ENCODE data around the gene EFS. TPM values are rescaled to one million over a fixed set of nuclear protein-coding genes. Genes with fewer than 3 reads are reported as not detected.

EFS gene
- total RNA-seq, 2 donors from 2014 or later = 5.8 to 10.3 TPM

DNA sequence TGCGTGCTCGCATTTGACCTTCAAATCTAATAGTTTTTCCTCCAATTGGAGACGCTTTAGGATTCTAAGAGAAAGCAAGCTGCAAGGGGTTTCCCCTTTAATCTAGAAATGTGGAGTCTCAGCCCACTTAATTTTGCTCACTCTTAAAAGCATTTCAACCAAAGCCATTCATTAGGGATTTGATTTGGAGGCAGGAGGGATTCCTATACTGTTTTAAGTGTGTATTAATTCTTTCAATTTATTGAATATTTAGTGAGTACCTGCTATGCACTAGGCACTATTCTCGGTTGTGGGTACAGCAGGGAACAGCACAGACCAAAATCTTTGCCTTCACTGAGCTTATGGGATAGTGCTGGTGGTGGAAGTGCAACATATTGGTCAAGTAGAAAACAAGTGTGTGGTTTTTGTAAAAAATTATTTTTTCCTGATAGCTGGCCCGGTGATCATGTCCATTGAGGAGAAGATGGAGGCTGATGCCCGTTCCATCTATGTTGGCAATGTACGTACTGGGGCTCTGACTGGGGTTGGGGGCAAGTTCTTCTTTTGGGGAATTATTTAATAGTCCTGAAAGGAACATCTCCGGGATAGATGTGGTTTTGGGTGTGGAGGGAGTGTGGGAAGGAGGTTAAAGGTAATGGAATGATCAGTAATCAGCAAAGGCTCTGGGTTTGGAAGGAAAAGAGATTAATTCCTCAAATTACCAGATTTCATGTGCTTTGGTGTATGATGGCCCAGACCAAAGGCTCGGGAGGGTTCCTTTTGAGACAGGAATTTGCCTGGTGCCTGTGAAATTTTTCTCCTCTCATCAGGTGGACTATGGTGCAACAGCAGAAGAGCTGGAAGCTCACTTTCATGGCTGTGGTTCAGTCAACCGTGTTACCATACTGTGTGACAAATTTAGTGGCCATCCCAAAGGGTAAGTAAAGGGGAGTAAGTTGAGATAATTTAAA lies 42.1 kb downstream of the EFS start:
- intact Hi-C loops (cut with DNase I) = loop anchor here (5.0 to 10.0 kb wide), 3 partner anchors 132 to 242 kb away; partner anchors contain the start of genes AP1G2 (in 1 of the 2) and NGDN (in 1 of the 2)
- DNase-seq (no peak), ATAC-seq (no peak)

GRCh38 chr14:23321572-23322547 lies 43.1 kb downstream of the EFS start:
- ATAC-seq (peak; percentile 20 to 39), DNase-seq (peak; percentile 63)
- intact Hi-C loops (cut with DNase I) = loop anchor here (5.0 to 10.0 kb wide), 3 partner anchors 133 to 243 kb away; partner anchors contain the start of genes AP1G2 (in 1 of the 2) and NGDN (in 1 of the 2)

- ATAC-seq (peak; percentile 94), DNase-seq (peak; percentile 99)
- intact Hi-C loops (cut with DNase I) = loop anchor here (5.0 to 10.0 kb wide), 3 partner anchors 134 to 244 kb away; partner anchors contain the start of genes AP1G2 (in 1 of the 2) and NGDN (in 1 of the 2)
These were observed 44.1 kb downstream of the EFS start, which contains the start of gene PABPN1 for GRCh38 chr14:23320584-23321571. Gene PABPN1, plus strand, starts transcription at chr14:23321457. Its CDS starts 13 bp downstream, at chr14:23321470.

GRCh38 chr14:23319746-23320583 lies 45.0 kb downstream of the EFS start:
- DNase-seq (no peak), ATAC-seq (no peak)
- intact Hi-C loops (cut with DNase I) = loop anchor here (5.0 to 10.0 kb wide), 3 partner anchors 135 to 245 kb away; partner anchors contain the start of genes AP1G2 (in 1 of the 2) and NGDN (in 1 of the 2)

DNA sequence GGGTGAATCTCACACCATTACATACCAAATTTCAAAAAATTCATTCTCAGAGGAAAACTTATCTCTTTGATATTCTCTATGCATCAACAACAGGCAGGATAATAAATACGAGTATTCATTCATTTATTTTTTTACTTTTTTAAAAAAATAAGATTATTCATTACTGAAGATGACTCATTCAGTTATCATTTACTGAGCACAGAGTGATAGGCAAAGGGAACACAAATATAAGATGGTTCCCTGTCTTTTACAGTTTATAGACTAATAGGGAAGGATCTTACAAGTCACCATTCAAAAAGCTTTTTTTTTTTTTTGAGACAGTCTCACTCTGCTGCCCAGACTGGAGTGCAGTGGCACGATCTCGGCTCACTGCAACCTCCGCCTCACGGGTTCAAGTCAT lies 48.7 kb downstream of the EFS start:
- intact Hi-C loops (cut with DNase I) = no loop called here
- ATAC-seq = no peak
- DNase-seq = no peak

GRCh38 chr14:23310546-23310945 lies 54.4 kb downstream of the EFS start:
- ATAC-seq = no peak
- intact Hi-C loops (cut with DNase I) = no loop called here

DNA sequence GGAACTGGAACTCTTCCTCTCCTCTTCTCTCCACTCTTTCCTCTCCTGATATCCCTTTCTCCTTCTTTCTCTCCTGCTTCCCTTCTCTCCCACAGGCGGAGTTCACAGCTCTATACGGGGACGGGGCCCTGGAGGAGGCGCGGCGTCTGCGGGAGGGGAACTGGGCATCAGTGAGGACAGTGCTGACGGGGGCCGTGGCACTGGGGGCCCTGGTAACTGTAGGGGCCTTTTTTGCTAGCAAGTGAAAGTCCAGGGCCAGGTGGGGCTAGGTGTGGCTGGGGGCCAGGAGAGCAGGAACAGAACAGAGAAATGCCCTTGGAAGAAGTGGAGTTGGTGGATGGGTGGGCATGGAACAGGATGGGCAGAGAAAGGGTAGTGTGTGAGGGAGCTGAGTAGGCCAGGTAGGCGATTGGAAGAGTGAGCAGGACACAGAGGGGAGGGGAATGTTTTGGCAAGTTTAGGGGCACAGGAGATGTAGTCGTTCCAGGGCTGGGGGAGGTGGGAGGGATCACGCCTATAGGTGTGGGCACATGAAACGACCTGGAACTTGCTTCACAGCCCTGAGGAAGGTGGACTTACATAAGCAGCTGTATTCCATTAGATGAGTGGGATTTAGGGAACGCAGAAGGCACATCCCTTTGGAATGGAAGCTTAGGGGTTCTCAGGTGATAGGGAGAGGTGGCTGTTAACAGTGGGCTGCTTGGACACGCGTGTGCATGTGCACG lies 56.1 kb downstream of the EFS start:
- intact Hi-C loops (cut with DNase I) = no loop called here
- ATAC-seq = no peak
- DNase-seq = no peak

More at GRCh38 chr14:23310546-23310945, 54.4 kb downstream of the EFS start:
- no peak for DNase-seq

GRCh38 chr14:23307687-23308644 lies 57.0 kb downstream of the EFS start:
- ATAC-seq = no peak
- no peak for DNase-seq
- intact Hi-C loops (cut with DNase I) = no loop called here

DNA sequence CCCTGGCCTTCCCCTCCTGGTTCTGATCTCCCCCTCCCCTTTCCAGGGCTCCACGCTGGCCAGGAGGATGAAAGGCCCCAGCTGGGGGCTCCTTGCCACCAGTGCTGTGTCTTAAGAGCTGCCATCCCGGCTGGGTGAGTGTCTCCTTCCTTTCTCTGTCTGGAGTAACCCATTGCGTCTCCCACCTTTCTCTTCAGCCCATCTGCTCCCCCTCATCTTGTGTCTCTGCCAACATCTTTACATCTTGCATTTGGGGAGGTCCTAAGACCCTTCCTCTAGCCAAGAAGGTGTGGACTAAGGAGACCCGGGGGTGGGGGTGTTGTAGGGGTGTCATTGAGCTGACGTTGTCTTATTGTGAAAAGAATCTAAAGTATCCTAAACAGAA lies 57.8 kb downstream of the EFS start:
- ATAC-seq (no peak), DNase-seq (no peak)
- intact Hi-C loops (cut with DNase I) = no loop called here

DNA sequence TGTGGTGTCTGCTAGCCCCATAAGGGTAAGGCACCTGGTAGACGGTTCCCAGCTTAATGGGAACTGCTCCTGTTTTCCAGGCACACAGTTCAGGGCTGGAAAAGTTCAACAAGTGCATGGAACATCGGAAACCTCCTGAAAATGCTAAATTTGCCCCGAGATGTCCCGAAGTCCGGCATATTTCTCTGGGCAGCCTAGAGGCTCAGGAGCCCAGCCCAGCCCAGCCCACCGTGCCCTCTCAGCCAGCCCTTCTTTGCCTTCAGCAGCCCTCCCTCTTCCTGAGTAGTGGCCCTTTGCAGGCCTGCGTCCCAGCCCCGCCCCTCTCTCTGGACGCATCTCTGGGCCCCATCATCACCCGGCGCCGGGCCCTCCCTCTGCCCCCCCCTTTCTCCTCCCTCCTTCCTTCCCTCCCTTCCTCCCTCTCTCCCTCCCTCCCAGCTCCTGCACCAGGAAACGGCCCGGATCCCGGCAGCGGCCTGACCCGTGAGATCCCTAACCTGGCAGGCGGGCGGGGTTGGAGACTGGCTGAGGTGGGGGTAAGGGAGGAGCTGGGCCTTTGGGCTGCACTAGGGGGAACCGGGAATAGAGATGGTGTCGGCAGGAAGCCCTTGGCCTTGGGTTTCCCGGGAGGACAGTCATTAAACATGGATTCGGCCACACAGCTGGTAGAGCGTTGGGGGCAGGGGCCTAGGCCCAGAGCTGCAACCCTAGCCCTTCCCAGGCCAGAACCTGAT lies 58.4 kb downstream of the EFS start, which contains the start of gene BCL2L2:
TSS of gene BCL2L2 (plus strand) at position 422 of the 734 bp plus-strand sequence. CDS start 935 bp downstream, outside the sequence.
- peak; percentile 95 for DNase-seq
- intact Hi-C loops (cut with DNase I) = no loop called here
- ATAC-seq = peak; percentile 72 to 76

Small RNA genes lying within 50 kb of the gene (microRNA-seq; reads per million reads assigned to microRNA genes)
- gene MIR208A = 8,626 to 9,154 reads per million in 2 donors

Other genes with a start within 250 kb of the EFS start
- gene CEBPE, start 245.9 kb downstream of the EFS start, total RNA-seq = not detected
- gene SLC7A8, start 181.5 kb downstream of the EFS start, total RNA-seq = 10 to 100 TPM in 1 of 2 donors, 1 to 10 TPM in 1; 8.7 to 16.2 TPM
- not detected for gene RNF212B, start 127.2 kb downstream of the EFS start, total RNA-seq
- 1 to 10 TPM; 8.3 to 8.5 TPM for gene HOMEZ, start 79.0 kb downstream of the EFS start, total RNA-seq
- gene PPP1R3E, start 62.3 kb downstream of the EFS start, total RNA-seq = 1 to 10 TPM; 8.0 to 8.3 TPM
- 10 to 100 TPM; 46.7 to 47.7 TPM for gene BCL2L2, start 58.3 kb downstream of the EFS start, total RNA-seq
- 10 to 100 TPM; 74.4 to 94.1 TPM for gene PABPN1, start 43.7 kb downstream of the EFS start, total RNA-seq
- gene SLC22A17, start 12.3 kb downstream of the EFS start, total RNA-seq = 10 to 100 TPM; 31.4 to 34.6 TPM
- not detected for gene IL25, start 7.6 kb upstream of the EFS start, total RNA-seq
- gene CMTM5, start 11.9 kb upstream of the EFS start, total RNA-seq = 1 to 10 TPM in 1 of 2 donors, under 1 TPM in 1; 0.44 to 1.4 TPM
- over 10,000 TPM; 10,415 to 11,820 TPM for gene MYH6, start 43.1 kb upstream of the EFS start, total RNA-seq
- gene MYH7, start 70.5 kb upstream of the EFS start, total RNA-seq = 100 to 1,000 TPM; 175 to 201 TPM
- 10 to 100 TPM; 20.1 to 23.6 TPM for gene NGDN, start 104.5 kb upstream of the EFS start, total RNA-seq
- gene ZFHX2, start 186.6 kb upstream of the EFS start, total RNA-seq = 1 to 10 TPM in 1 of 2 donors, under 1 TPM in 1; 0.89 to 1.3 TPM
- 10 to 100 TPM; 17.3 to 18.9 TPM for gene THTPA, start 191.1 kb upstream of the EFS start, total RNA-seq
- 10 to 100 TPM; 16.5 to 32.3 TPM for gene AP1G2, start 202.6 kb upstream of the EFS start, total RNA-seq
- gene JPH4, start 213.6 kb upstream of the EFS start, total RNA-seq = under 1 TPM; 0.24 to 0.68 TPM

Data from left cardiac atrium (tissue), 4 donors.